Heart left ventricle (tissue), 16 donors: ENCODE data around the gene CCDC85B. TPM values are rescaled to one million over a fixed set of nuclear protein-coding genes. Genes with fewer than 3 reads are reported as not detected.

Source experiments
- ATAC-seq, 4 donors: fragments of 200-7000 bp; cut with Tn5 transposase; one replicate each; pipeline ENCODE4 v1.9.1; 2020 to 2022; ENCODE audit warnings: moderate library complexity in 4 of 4, mild to moderate bottlenecking in 3 of 4, moderate number of reproducible peaks in 1 of 4
- DNase-seq, 5 donors: peaks; one replicate each; pipeline ENCODE4 v3.0.0-alpha.2; 2020
- H3K27ac ChIP-seq, 12 donors: fragments of 200-600 bp; sonication (generic) in 4 of 12; one replicate each; pipeline versions ENCODE4 v1.5.0 to v1.8.0; 2016 to 2022; ENCODE audit warnings: mild to moderate bottlenecking in 2 of 12
- H3K27me3 ChIP-seq, 9 donors: fragments of 200-600 bp; sonication (generic) in 2 of 9; one replicate each; pipeline versions ENCODE4 v1.5.1 to v1.8.0; 2016 to 2022; ENCODE audit warnings: mild to moderate bottlenecking in 3 of 9
- H3K36me3 ChIP-seq, 9 donors: fragments of 200-600 bp; sonication (generic) in 2 of 9; one replicate each; pipeline versions ENCODE4 v1.5.0 to v1.8.0; 2018 to 2022; ENCODE audit warnings: mild to moderate bottlenecking in 2 of 9
- H3K4me1 ChIP-seq, 12 donors: fragments of 200-600 bp; sonication (generic) in 4 of 12; one replicate each; pipeline versions ENCODE4 v1.5.0 to v1.8.0; 2016 to 2022; ENCODE audit warnings: mild to moderate bottlenecking in 3 of 12
- H3K4me3 ChIP-seq, 12 donors: fragments of 200-600 bp; sonication (generic) in 4 of 12; one replicate each; pipeline versions ENCODE4 v1.5.0 to v1.8.0; 2017 to 2022; ENCODE audit warnings: mild to moderate bottlenecking in 9 of 12, moderate library complexity in 4 of 12
- H3K9me3 ChIP-seq, 12 donors: fragments of 200-600 bp; sonication (generic) in 4 of 12; one replicate each; pipeline versions ENCODE4 v1.5.0 to v1.8.0; 2016 to 2022; ENCODE audit warnings: mild to moderate bottlenecking in 1 of 12
- CTCF ChIP-seq, 12 donors: fragments of 200-600 bp; sonication (generic) in 4 of 12; IDR thresholded peaks; one replicate each; pipeline versions ENCODE4 v1.5.0 to v1.8.0; 2018 to 2022; ENCODE audit warnings: antibody characterized with exemption in 12 of 12, mild to moderate bottlenecking in 5 of 12
- POLR2A ChIP-seq, 2 donors: fragments of 450-650 bp; IDR thresholded peaks; one replicate each; pipeline ENCODE4 v1.6.1; 2017; ENCODE audit warnings: antibody characterized with exemption in 2 of 2, mild to moderate bottlenecking in 2 of 2, moderate library complexity in 2 of 2
- WGBS, 4 donors: extraction: QIAGEN DNeasy Blood & Tissue Kit in 2 of 4; methylation state at CpG; one replicate each; pipeline versions ENCODE4 v1.1.5 to v1.1.7; 2013 to 2018; 5-methylcytosine and 5-hydroxymethylcytosine counted together
- intact Hi-C, 10 donors: fragments of 100-400 bp; cut with DNase I; formaldehyde crosslinking; loops; one replicate each; pipeline versions ENCODE4 v1.11.1 to v1.14.2; 2022
- polyA plus RNA-seq, 2 donors: library from polyadenylated mRNA; stranded (reverse); fragments of 200-250 nt; gene quantifications; one replicate each; pipeline ENCODE4 v1.2.3, GENCODE V29; 2013
- total RNA-seq, 9 donors: library from RNA; depleted of rRNA in 2 of 9; stranded (reverse); fragments of >200 nt in 2 of 9; fragmentation: NEBNext Ultra II Directional in 3 of 9; extraction: Animal tissue kit (Norgen Biotek cat#: 25700) in 3 of 9; gene quantifications; one replicate each; pipeline versions ENCODE4 v1.1.0 to v1.2.4, GENCODE V29; 2016 to 2023
- donor health status: ischemic (EF 13 %, LVEDD 7.1; RV severe dilation, severe dysfunction).
- donor health status: healthy with polysubstance abuse.
- donor health status: DM: no; HTN: yes; CAD: no.
- donor health status: DM: no; HTN: no; CAD: no.
- donor health status: ischemic (EF 25% LVEDD 6.9; RV normal size, moderate dysfunction).
- donor health status: ischemic (EF 25% LVEDD 5.7; RV mildly dilated, moderate dysfunction).
- donor health status: healthy.
- donor health status: DM: yes; HTN: yes; CAD: no.
- donor health status: ischemic (EF 35%, LVEDD 5.7; RV mildly dilated, moderate dysfunction).
- donor health status: nonischemic (EF 11% LVEDD 7.7; RV severe dilation, severe dysfunction).
- donor health status: DM: yes; HTN: yes; CAD: no.
- donor health status: PGD.
- donor health status: ischemic (EF 29% LVEDD 5.4; RV normal size, mild dysfunction).
- donor health status: nonischemic (EF 23%, LVEDD 6.1; RV moderate dilation, normal function).

The CCDC85B gene
- total and polyA plus RNA-seq, 11 donors: 31.3 to 78.1 (median 36.9) TPM

GRCh38 chr11:65898656-65899355, 8.3 kb downstream of the CCDC85B start:
- ATAC-seq (no peak), DNase-seq (no peak)
- Histone ChIP-seq H3K4me1 (peaks cover 0 to 38% (median 24%) of the 10 kb centered on the region in 12 donors), H3K4me3 (peak overlapping the region; percentile 41 to 81 (median 61)), H3K9me3 (no peaks in the 10 kb centered on the region), H3K36me3 (no peaks in the 10 kb centered on the region), H3K27ac (peak overlapping the region in 5 of 12 donors; percentile 63 to 82 (median 69)), H3K27me3 (peaks cover 0 to 15% (median 0%) of the 10 kb centered on the region in 9 donors)
- intact Hi-C loops: no loop called here
- WGBS, 4 donors: 24 to 60% (median 32%) methylated on average over 13 to 28 of the region's 28 CpGs
- TF ChIP-seq CTCF (IDR thresholded peaks at IDR 0.05): no peak

- peak; percentile 56 to 83 (median 65) for DNase-seq
- peaks cover 0 to 15% (median 0%) of the 10 kb centered on the region in 9 donors for H3K27me3 ChIP-seq
- peak overlapping the region in 8 of 12 donors; percentile 20 to 82 (median 65) for H3K27ac ChIP-seq
- H3K4me1 ChIP-seq: peaks cover 0 to 31% (median 19%) of the 10 kb centered on the region in 12 donors
- whole genome bisulfite sequencing, 4 donors: 2 to 3% (median 2%) methylated on average over 34 to 78 of the region's 78 CpGs
- no peaks in the 10 kb centered on the region for H3K9me3 ChIP-seq
- TF ChIP-seq POLR2A (IDR thresholded peaks at IDR 0.05): peak in 1 of 2 donors; percentile 29
- no peak for TF ChIP-seq CTCF (IDR thresholded peaks at IDR 0.05)
- peak overlapping the region; percentile 41 to 81 (median 61) for H3K4me3 ChIP-seq
- no peaks in the 10 kb centered on the region for H3K36me3 ChIP-seq
- ATAC-seq: peak in 3 of 4 donors; percentile 63 to 72 (median 72)
- intact Hi-C loops: no loop called here
Measured at GRCh38 chr11:65899356-65900124, 9.1 kb downstream of the CCDC85B start.

GRCh38 chr11:65900125-65900898, 9.8 kb downstream of the CCDC85B start, which contains the start of gene FOSL1:
TSS of gene FOSL1 (minus strand) at chr11:65900388. CDS start at chr11:65900339, 49 bp downstream.
- Histone ChIP-seq H3K27ac (peak within 1 kb of the TSS in 8 of 12 donors; percentile 20 to 82 (median 65)), H3K4me1 (peaks cover 0 to 27% (median 18%) of the 10 kb centered on the region in 12 donors), H3K9me3 (no peaks in the 10 kb centered on the region), H3K36me3 (no peaks in the 10 kb centered on the region), H3K27me3 (peaks cover 0 to 15% (median 0%) of the 10 kb centered on the region in 9 donors), H3K4me3 (peak within 1 kb of the TSS; percentile 41 to 81 (median 61))
- ATAC-seq: peak; percentile 77 to 96 (median 92)
- DNase-seq: peak; percentile 86 to 93 (median 89)
- 2 to 6% (median 2%) methylated on average over 31 to 80 of the region's 80 CpGs for WGBS, 4 donors
- TF ChIP-seq CTCF (IDR thresholded peaks at IDR 0.05) (peak in 1 of 12 donors; percentile 17), POLR2A (IDR thresholded peaks at IDR 0.05) (peak in 1 of 2 donors; percentile 71)
- intact Hi-C loops: no loop called here
